GM13976 (cell line): ENCODE data around the gene NPB.

Experiments
- DNase-seq: peaks from one replicate; pipeline ENCODE4 v3.0.0; 2012; ENCODE audit warnings: low spot score
- CTCF ChIP-seq: IDR thresholded peaks from 2 replicates; pipeline ENCODE4 v1.5.1; 2012; ENCODE audit warnings: borderline replicate concordance, mild to moderate bottlenecking; ENCODE audit not compliant: insufficient read depth; ENCODE audit errors: extremely low read depth, missing control alignments, control extremely low read depth
- in situ Hi-C: fragments of 300-500 bp; cut with MboI; formaldehyde crosslinking; loops from one replicate; pipeline ENCODE4 v1.12.0; 2022; ENCODE audit warnings: low sequenced_read_pairs, mixed read lengths, inconsistent platforms; ENCODE audit not compliant: unreplicated experiment

The NPB gene

DNA sequence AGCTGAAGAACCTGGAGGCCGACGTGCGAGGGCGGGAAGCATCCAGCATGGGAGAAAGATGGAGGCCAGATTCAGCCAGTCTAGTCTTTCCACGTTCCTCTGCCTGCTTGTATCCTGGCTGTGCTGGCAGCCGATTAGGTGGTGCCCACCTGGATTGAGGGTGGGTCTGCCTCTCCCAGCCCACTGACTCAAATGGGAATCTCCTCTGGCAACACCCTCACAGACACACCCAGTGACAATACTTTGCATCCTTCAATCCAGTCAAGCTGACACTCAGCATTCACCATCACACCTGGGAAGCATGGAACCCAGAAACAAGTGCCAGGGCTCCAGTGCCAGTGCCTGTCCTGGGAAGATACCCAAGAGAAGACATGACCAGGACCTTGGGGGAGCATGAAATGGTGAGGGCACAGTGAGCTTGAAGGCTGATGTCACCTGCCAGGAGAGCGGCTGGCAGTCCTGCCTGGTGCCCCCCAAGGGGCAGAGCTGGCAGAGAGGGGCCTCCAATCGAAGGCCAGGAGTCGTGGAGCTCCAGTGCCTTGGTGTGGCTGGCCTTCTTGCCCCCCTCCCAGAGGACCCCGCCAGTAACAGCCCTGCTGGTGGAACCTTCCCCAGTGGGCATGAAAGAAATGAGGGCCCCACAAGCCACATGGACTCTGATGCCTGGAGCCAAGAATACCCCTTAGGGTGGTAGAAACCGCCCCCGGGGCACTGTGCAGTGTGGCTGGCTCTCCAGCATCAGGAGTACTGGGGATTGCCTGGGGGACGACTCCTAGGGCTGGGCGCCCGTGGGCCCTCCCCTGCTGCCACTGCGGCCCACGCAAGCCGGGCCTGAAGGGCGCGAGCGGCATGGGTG is 643 bp upstream of the NPB start:
- no peak for TF ChIP-seq CTCF
- in situ Hi-C loops, result no loop called here
- no peak for DNase-seq

DNA sequence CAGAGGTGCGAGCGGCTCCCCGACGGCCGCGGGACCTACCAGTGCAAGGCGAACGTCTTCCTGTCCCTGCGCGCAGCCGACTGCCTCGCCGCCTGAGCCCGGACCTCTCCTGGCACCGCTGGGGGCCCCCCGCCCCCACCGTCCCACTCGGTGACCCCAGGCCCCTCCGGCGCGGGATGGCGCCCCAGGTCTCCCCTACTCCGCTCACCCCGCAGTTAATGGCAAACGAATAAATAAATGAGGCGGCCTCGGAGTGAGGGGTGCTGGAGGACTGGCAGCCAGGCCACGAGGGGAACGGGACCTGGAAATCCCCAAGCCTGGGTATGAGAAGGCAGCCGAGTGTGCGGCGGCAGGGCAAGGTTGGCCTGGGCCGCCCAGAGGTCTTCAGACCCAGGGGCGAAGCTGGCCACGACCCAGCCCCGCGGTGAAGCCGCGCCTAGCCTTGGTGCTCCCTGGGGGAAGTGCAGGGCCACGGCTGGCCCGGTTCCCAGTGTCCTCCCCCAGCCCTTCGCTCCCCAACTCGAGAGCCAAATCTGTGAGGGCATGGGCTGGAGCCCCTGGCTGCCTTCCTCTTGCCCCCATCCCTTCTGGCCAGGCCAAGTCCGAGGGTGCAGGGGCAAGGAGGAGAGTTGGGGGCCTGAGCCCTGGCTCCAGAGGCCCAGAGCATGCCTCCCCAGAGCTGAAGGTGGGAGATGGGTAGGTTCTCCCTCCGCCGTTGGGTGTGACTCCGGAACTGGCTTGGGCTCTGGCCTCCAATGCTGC is 796 bp downstream of the NPB start:
- in situ Hi-C loops, result no loop called here
- TF ChIP-seq CTCF, result no peak

DNA sequence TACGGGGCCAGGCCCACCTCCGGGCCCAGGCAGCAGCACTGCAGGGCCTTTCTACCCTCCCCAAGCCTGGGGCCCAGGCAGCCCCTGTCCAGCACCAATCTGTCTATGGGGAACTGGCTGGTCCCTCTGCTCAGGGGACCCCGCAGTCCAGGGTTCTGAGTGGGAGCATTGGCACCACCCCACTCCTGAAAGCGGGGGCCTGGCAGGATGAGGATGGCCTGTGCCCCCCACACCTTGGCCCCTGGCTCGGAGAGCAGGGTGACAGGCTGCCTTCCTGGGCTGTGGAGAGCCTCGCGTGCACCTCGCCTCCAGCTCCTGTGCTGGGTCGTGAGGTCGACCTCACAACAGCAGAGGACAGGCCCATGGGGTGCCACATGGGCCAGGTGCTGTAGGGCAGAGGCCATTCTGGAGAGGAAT is 1.4 kb downstream of the NPB start:
- in situ Hi-C loops, result no loop called here
- no peak for TF ChIP-seq CTCF
- no peak for DNase-seq

More for the DNA sequence above, 796 bp downstream of the NPB start:
- DNase-seq, result no peak

DNA sequence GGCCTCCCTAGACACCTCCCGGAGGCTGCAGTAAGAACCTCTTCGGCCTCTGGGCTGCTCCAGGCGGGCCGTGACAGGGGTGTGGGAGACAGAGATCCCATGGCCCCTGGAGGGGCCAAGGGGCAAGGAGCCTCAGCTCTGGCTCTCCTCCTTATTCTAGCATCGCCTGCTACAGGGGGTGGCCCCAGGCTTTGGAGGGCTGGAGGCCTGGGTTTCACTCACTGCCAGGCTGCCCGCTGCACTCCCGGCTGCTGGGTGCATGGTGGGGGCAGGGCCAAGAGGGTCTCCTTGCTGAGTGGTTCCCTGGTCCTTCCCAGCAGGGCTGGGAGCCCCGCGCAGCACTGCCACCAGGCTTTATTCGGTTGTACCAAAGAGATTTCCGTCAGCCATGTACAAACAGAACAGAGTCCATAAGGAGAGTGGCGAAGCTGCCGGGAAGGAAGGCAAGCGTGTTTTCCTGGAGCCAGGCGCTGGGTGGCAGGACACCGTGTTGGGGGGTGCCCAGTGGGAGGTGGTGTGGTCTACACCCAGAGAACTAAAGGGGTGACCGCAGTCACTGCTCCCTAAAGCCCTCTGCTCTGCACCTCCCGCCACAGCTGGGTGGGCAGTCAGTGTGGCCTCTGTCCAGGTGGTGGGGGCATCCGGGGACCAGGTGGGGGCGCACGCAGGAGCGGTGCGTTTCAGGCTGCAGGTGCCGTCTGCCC is 2.0 kb downstream of the NPB start:
- no peak for TF ChIP-seq CTCF
- in situ Hi-C loops, result no loop called here

GRCh38 chr17:81904600-81905423 is 2.8 kb downstream of the NPB start:
- DNase-seq, result no peak
- in situ Hi-C loops, result no loop called here
- no peak for TF ChIP-seq CTCF

More for the DNA sequence above, 2.0 kb downstream of the NPB start:
- no peak for DNase-seq
